ENCODE data around the gene KCNJ16.

DNA sequence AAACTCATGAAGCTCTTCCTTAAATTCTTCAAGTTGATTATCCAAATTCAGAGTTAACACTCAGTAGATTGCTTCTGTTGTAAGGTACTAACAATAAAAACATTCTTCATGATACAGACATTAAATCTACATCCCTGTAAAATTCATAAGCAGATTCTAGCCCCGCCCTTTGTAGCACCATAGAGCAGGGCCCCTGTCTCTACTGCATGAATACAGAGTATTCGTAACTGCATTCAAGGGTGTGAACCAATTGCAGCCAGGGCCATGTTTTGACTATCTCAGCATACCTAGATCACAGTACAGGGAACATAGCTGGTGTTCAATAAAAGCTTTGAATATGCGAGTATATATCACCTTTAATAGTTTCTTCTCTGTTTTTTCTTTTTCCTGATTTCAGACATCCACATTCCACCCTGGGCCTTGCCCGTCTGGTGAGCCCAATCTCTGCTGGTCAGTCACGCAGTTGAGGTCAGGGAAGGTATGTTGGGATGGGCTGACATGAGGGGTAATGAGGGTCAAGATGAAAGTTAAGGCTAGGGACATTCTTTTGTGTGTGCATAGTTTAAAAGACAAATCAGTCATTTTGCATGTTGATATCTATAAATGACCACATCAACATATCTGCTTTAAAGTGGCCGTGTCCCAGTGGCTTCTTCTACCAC lies 33.0 kb downstream of the KCNJ16 start:
- TF ChIP-seq, protein P1, sequence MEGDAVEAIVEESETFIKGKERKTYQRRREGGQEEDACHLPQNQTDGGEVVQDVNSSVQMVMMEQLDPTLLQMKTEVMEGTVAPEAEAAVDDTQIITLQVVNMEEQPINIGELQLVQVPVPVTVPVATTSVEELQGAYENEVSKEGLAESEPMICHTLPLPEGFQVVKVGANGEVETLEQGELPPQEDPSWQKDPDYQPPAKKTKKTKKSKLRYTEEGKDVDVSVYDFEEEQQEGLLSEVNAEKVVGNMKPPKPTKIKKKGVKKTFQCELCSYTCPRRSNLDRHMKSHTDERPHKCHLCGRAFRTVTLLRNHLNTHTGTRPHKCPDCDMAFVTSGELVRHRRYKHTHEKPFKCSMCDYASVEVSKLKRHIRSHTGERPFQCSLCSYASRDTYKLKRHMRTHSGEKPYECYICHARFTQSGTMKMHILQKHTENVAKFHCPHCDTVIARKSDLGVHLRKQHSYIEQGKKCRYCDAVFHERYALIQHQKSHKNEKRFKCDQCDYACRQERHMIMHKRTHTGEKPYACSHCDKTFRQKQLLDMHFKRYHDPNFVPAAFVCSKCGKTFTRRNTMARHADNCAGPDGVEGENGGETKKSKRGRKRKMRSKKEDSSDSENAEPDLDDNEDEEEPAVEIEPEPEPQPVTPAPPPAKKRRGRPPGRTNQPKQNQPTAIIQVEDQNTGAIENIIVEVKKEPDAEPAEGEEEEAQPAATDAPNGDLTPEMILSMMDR (conservative IDR thresholded peaks at IDR 0.05 in 1 of 2, IDR thresholded peaks at IDR 0.05 in 1 of 2; ENCODE audit: low read depth in 1 of 2, low read length in 2 of 2), result no peak
- TF ChIP-seq EZH2 (IDR thresholded peaks at IDR 0.05; ENCODE audit: low read length, missing control alignments), result no peak
